LNCaP clone FGC (cell line): Measurements from ENCODE around the gene TRMT10C.

Experiments used
- DNase-seq: peaks from one replicate; pipeline ENCODE4 v3.0.0-alpha.2; 2011; ENCODE audit warnings: low read depth
- H3K4me3 ChIP-seq: 2 replicates; pipeline ENCODE4 v1.5.1; 2011; ENCODE audit warnings: mild to moderate bottlenecking, low read depth, low read length, control low read depth
- CTCF ChIP-seq: IDR thresholded peaks from 2 replicates; pipeline ENCODE4 v1.5.1; 2012; ENCODE audit warnings: mild to moderate bottlenecking; ENCODE audit not compliant: control insufficient read depth, insufficient read depth; ENCODE audit errors: extremely low read depth

Gene TRMT10C

GRCh38 chr3:101521211-101521701 lies 40.4 kb upstream of the TRMT10C start:
- DNase-seq: no peak
- no peak overlapping the region for H3K4me3 ChIP-seq
- TF ChIP-seq CTCF: no peak

- TF ChIP-seq CTCF: no peak
- no peak for DNase-seq
- H3K4me3 ChIP-seq: no peak overlapping the region
Observed at GRCh38 chr3:101527441-101527840, 34.2 kb upstream of the TRMT10C start.

GRCh38 chr3:101527906-101528305 lies 33.8 kb upstream of the TRMT10C start:
- no peak for DNase-seq
- no peak overlapping the region for H3K4me3 ChIP-seq
- no peak for TF ChIP-seq CTCF

GRCh38 chr3:101529816-101530685 lies 31.6 kb upstream of the TRMT10C start:
- DNase-seq: no peak
- no peak for TF ChIP-seq CTCF

GRCh38 chr3:101530686-101531047 lies 31.0 kb upstream of the TRMT10C start:
- H3K4me3 ChIP-seq: no peak overlapping the region

More at GRCh38 chr3:101529816-101530685, 31.6 kb upstream of the TRMT10C start:
- no peak overlapping the region for H3K4me3 ChIP-seq

GRCh38 chr3:101531473-101532086 lies 30.1 kb upstream of the TRMT10C start:
- H3K4me3 ChIP-seq: no peak overlapping the region
- TF ChIP-seq CTCF: no peak
- no peak for DNase-seq

More at GRCh38 chr3:101530686-101531047, 31.0 kb upstream of the TRMT10C start:
- no peak for DNase-seq
- TF ChIP-seq CTCF: no peak
